ENCODE data around the gene DAGLA. TPM values are rescaled to one million over a fixed set of nuclear protein-coding genes. Genes with fewer than 3 reads are reported as not detected.

The DAGLA gene
- total and polyA plus RNA-seq, 2 experiments from 2014 or later, result 7.4 to 8.9 TPM

DNA sequence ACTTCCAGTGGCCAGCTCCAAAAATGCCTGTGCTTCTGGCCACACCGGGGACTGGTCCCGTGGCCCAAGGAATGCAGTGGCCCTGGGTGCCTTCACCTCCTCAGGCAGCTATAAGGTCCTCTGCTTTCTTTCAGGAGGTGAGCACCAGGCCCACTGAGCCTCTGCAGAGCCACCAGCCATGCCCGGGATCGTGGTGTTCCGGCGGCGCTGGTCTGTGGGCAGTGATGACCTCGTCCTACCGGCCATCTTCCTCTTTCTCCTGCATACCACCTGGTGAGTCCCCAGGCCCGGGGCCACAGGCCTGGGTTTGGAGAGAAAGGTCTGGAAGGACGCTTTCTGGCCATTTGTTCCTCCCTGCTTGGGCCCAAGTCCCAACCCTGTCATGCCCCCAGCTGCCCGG lies 39.8 kb downstream of the DAGLA start:
- H2AFZ ChIP-seq, result no peak overlapping the region
- H3K36me3 ChIP-seq (replicated peaks; ENCODE audit: insufficient read depth, low read depth), result no peaks in the 10 kb centered on the region
- H3K27me3 ChIP-seq, result no peaks in the 10 kb centered on the region
- H3K9me2 ChIP-seq (replicated peaks; ENCODE audit: insufficient read depth), result no peaks in the 10 kb centered on the region
- TF ChIP-seq EZH2phosphoT487 (IDR thresholded peaks at IDR 0.05; ENCODE audit: low read depth, severe bottlenecking, unreplicated experiment), result no peak
- TF ChIP-seq, protein P1, sequence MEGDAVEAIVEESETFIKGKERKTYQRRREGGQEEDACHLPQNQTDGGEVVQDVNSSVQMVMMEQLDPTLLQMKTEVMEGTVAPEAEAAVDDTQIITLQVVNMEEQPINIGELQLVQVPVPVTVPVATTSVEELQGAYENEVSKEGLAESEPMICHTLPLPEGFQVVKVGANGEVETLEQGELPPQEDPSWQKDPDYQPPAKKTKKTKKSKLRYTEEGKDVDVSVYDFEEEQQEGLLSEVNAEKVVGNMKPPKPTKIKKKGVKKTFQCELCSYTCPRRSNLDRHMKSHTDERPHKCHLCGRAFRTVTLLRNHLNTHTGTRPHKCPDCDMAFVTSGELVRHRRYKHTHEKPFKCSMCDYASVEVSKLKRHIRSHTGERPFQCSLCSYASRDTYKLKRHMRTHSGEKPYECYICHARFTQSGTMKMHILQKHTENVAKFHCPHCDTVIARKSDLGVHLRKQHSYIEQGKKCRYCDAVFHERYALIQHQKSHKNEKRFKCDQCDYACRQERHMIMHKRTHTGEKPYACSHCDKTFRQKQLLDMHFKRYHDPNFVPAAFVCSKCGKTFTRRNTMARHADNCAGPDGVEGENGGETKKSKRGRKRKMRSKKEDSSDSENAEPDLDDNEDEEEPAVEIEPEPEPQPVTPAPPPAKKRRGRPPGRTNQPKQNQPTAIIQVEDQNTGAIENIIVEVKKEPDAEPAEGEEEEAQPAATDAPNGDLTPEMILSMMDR (IDR thresholded peaks at IDR 0.05; ENCODE audit: poor library complexity), result no peak
- TF ChIP-seq EZH2 (IDR thresholded peaks at IDR 0.05; ENCODE audit: borderline replicate concordance), result no peak
- peaks cover 14% of the 10 kb centered on the region for H3K4me1 ChIP-seq (ENCODE audit: insufficient read depth)
- no peak overlapping the region for H3K4me3 ChIP-seq
- WGBS (ENCODE audit: low lambda C conversion rate, missing lambda C conversion rate), result 96% methylated on average over 12 of the region's 12 CpGs
- H3K27ac ChIP-seq, result no peak overlapping the region
- DNase-seq (ENCODE audit: low spot score), result no peak
- H4K20me1 ChIP-seq (ENCODE audit: insufficient read depth, poor library complexity, severe bottlenecking), result no peaks in the 10 kb centered on the region
- no peak overlapping the region for H3K4me2 ChIP-seq
- no peaks in the 10 kb centered on the region for H3K9me3 ChIP-seq (ENCODE audit: low read depth)
- peaks cover 7% of the 10 kb centered on the region for H3K79me2 ChIP-seq

DNA sequence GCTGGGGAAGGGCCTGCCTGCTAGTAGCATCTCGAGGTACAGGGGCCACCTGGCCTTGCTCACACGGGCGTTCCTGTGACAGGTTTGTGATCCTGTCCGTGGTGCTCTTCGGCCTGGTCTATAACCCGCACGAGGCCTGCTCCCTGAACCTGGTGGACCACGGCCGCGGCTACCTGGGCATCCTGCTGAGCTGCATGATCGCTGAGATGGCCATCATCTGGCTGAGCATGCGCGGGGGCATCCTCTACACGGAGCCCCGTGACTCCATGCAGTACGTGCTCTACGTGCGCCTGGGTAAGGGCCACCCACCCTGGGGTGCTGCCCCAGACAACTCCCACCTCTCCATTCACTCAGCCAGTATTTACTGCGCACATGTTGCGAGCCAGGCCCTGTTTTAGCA lies 40.4 kb downstream of the DAGLA start:
- peaks cover 14% of the 10 kb centered on the region for H3K4me1 ChIP-seq (ENCODE audit: insufficient read depth)
- H3K79me2 ChIP-seq, result peaks cover 7% of the 10 kb centered on the region
- no peaks in the 10 kb centered on the region for H3K9me3 ChIP-seq (ENCODE audit: low read depth)
- no peak overlapping the region for H3K4me3 ChIP-seq
- H4K20me1 ChIP-seq (ENCODE audit: insufficient read depth, poor library complexity, severe bottlenecking), result no peaks in the 10 kb centered on the region
- H3K4me2 ChIP-seq, result no peak overlapping the region
- no peak for DNase-seq (ENCODE audit: low spot score)
- WGBS (ENCODE audit: low lambda C conversion rate, missing lambda C conversion rate), result 97% methylated on average over 20 of the region's 20 CpGs
- no peak for TF ChIP-seq EZH2phosphoT487 (IDR thresholded peaks at IDR 0.05; ENCODE audit: low read depth, severe bottlenecking, unreplicated experiment)
- TF ChIP-seq, protein P1 (IDR thresholded peaks at IDR 0.05; ENCODE audit: poor library complexity), result no peak
- TF ChIP-seq EZH2 (IDR thresholded peaks at IDR 0.05; ENCODE audit: borderline replicate concordance), result no peak
- no peak overlapping the region for H3K27ac ChIP-seq
- no peak overlapping the region for H2AFZ ChIP-seq
- H3K27me3 ChIP-seq, result no peaks in the 10 kb centered on the region
- H3K9me2 ChIP-seq (replicated peaks; ENCODE audit: insufficient read depth), result no peaks in the 10 kb centered on the region
- no peaks in the 10 kb centered on the region for H3K36me3 ChIP-seq (replicated peaks; ENCODE audit: insufficient read depth, low read depth)

DNA sequence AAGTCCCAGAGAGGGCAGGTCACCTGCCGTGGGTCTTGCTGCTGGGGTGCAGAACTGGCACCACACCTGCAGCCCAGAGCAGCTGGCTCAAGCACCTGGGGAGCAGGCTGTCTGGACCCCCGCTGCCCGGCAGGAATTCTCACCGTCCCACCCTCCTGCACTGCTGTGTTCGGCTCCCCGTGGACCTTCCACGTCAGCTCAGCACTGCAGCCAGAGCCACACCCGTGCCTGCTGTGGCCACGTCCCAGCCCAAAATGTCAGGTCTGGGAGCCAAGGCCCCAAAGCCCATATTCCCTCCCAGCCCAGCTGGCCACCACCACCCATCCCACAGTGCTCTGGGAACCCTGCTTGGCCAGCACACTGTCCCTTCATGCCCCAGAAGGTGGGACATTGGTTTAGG lies 44.2 kb downstream of the DAGLA start:
- TF ChIP-seq EZH2 (IDR thresholded peaks at IDR 0.05; ENCODE audit: borderline replicate concordance) (no peak), EZH2phosphoT487 (IDR thresholded peaks at IDR 0.05; ENCODE audit: low read depth, severe bottlenecking, unreplicated experiment) (no peak)
- TF ChIP-seq, protein P1 (IDR thresholded peaks at IDR 0.05; ENCODE audit: poor library complexity), result no peak
- no peak for DNase-seq (ENCODE audit: low spot score)
- H3K9me2 ChIP-seq (replicated peaks; ENCODE audit: insufficient read depth), result no peaks in the 10 kb centered on the region
- no peaks in the 10 kb centered on the region for H3K9me3 ChIP-seq (ENCODE audit: low read depth)
- no peak overlapping the region for H2AFZ ChIP-seq
- no peak overlapping the region for H3K27ac ChIP-seq
- no peaks in the 10 kb centered on the region for H3K4me1 ChIP-seq (ENCODE audit: insufficient read depth)
- H3K36me3 ChIP-seq (replicated peaks; ENCODE audit: insufficient read depth, low read depth), result no peaks in the 10 kb centered on the region
- WGBS (ENCODE audit: low lambda C conversion rate, missing lambda C conversion rate), result 96% methylated on average over 9 of the region's 9 CpGs
- H3K4me3 ChIP-seq, result no peak overlapping the region
- no peaks in the 10 kb centered on the region for H3K79me2 ChIP-seq
- no peaks in the 10 kb centered on the region for H4K20me1 ChIP-seq (ENCODE audit: insufficient read depth, poor library complexity, severe bottlenecking)
- H3K4me2 ChIP-seq, result no peak overlapping the region
- H3K27me3 ChIP-seq, result no peaks in the 10 kb centered on the region

DNA sequence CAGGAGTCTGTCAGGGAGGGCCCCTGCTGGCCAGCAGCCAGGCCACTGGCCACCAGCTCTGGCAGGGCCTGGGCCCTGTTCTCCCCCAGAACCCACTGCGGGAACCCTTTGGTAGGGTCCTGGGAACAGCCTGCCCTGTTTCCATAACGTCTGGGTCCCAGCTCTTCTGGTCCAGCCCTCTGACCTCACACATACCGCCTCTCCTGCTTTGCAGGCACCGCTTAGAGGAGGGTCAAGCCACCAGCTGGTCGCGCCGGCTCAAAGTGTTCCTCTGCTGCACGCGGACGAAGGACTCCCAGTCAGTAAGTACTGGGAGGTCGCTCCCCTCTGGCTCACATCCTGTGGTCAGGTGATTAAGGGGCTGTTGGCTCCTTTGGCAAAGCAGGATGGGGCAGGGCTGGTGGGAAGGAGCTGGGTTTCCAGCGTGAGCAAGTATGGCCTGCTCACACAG lies 45.6 kb downstream of the DAGLA start:
- Histone ChIP-seq H3K79me2 (no peaks in the 10 kb centered on the region), H3K4me1 (ENCODE audit: insufficient read depth) (no peaks in the 10 kb centered on the region), H2AFZ (no peak overlapping the region), H3K9me3 (ENCODE audit: low read depth) (no peaks in the 10 kb centered on the region), H3K27me3 (no peaks in the 10 kb centered on the region), H3K4me3 (no peak overlapping the region), H3K9me2 (replicated peaks; ENCODE audit: insufficient read depth) (no peaks in the 10 kb centered on the region), H3K4me2 (no peak overlapping the region), H3K36me3 (replicated peaks; ENCODE audit: insufficient read depth, low read depth) (no peaks in the 10 kb centered on the region), H3K27ac (no peak overlapping the region), H4K20me1 (ENCODE audit: insufficient read depth, poor library complexity, severe bottlenecking) (no peaks in the 10 kb centered on the region)
- 91% methylated on average over 9 of the region's 12 CpGs for WGBS (ENCODE audit: low lambda C conversion rate, missing lambda C conversion rate)
- DNase-seq (ENCODE audit: low spot score), result no peak
- TF ChIP-seq EZH2phosphoT487 (IDR thresholded peaks at IDR 0.05; ENCODE audit: low read depth, severe bottlenecking, unreplicated experiment) (no peak), EZH2 (IDR thresholded peaks at IDR 0.05; ENCODE audit: borderline replicate concordance) (no peak)
- TF ChIP-seq, protein P1 (IDR thresholded peaks at IDR 0.05; ENCODE audit: poor library complexity), result no peak

All from hepatocyte (in vitro differentiated cells).